Heart left ventricle (tissue), 16 donors: Measurements from ENCODE around the gene SHLD1. TPM values are rescaled to one million over a fixed set of nuclear protein-coding genes. Genes with fewer than 3 reads are reported as not detected.

Source experiments
- ATAC-seq, 4 donors: fragments of 200-7000 bp; cut with Tn5 transposase; one replicate each; pipeline ENCODE4 v1.9.1; 2020 to 2022; ENCODE audit warnings: moderate library complexity in 4 of 4, mild to moderate bottlenecking in 3 of 4, moderate number of reproducible peaks in 1 of 4
- DNase-seq, 5 donors: peaks; one replicate each; pipeline ENCODE4 v3.0.0-alpha.2; 2020
- H3K27ac ChIP-seq, 12 donors: fragments of 200-600 bp; sonication (generic) in 4 of 12; one replicate each; pipeline versions ENCODE4 v1.5.0 to v1.8.0; 2016 to 2022; ENCODE audit warnings: mild to moderate bottlenecking in 2 of 12
- H3K27me3 ChIP-seq, 9 donors: fragments of 200-600 bp; sonication (generic) in 2 of 9; one replicate each; pipeline versions ENCODE4 v1.5.1 to v1.8.0; 2016 to 2022; ENCODE audit warnings: mild to moderate bottlenecking in 3 of 9
- H3K36me3 ChIP-seq, 9 donors: fragments of 200-600 bp; sonication (generic) in 2 of 9; one replicate each; pipeline versions ENCODE4 v1.5.0 to v1.8.0; 2018 to 2022; ENCODE audit warnings: mild to moderate bottlenecking in 2 of 9
- H3K4me1 ChIP-seq, 12 donors: fragments of 200-600 bp; sonication (generic) in 4 of 12; one replicate each; pipeline versions ENCODE4 v1.5.0 to v1.8.0; 2016 to 2022; ENCODE audit warnings: mild to moderate bottlenecking in 3 of 12
- H3K4me3 ChIP-seq, 12 donors: fragments of 200-600 bp; sonication (generic) in 4 of 12; one replicate each; pipeline versions ENCODE4 v1.5.0 to v1.8.0; 2017 to 2022; ENCODE audit warnings: mild to moderate bottlenecking in 9 of 12, moderate library complexity in 4 of 12
- H3K9me3 ChIP-seq, 12 donors: fragments of 200-600 bp; sonication (generic) in 4 of 12; one replicate each; pipeline versions ENCODE4 v1.5.0 to v1.8.0; 2016 to 2022; ENCODE audit warnings: mild to moderate bottlenecking in 1 of 12
- POLR2A ChIP-seq, 2 donors: fragments of 450-650 bp; IDR thresholded peaks; one replicate each; pipeline ENCODE4 v1.6.1; 2017; ENCODE audit warnings: antibody characterized with exemption in 2 of 2, mild to moderate bottlenecking in 2 of 2, moderate library complexity in 2 of 2
- WGBS, 4 donors: extraction: QIAGEN DNeasy Blood & Tissue Kit in 2 of 4; methylation state at CpG; one replicate each; pipeline versions ENCODE4 v1.1.5 to v1.1.7; 2013 to 2018; 5-methylcytosine and 5-hydroxymethylcytosine counted together
- intact Hi-C, 10 donors: fragments of 100-400 bp; cut with DNase I; formaldehyde crosslinking; loops; one replicate each; pipeline versions ENCODE4 v1.11.1 to v1.14.2; 2022
- polyA plus RNA-seq, 2 donors: library from polyadenylated mRNA; stranded (reverse); fragments of 200-250 nt; gene quantifications; one replicate each; pipeline ENCODE4 v1.2.3, GENCODE V29; 2013
- total RNA-seq, 9 donors: library from RNA; depleted of rRNA in 2 of 9; stranded (reverse); fragments of >200 nt in 2 of 9; fragmentation: NEBNext Ultra II Directional in 3 of 9; extraction: Animal tissue kit (Norgen Biotek cat#: 25700) in 3 of 9; gene quantifications; one replicate each; pipeline versions ENCODE4 v1.1.0 to v1.2.4, GENCODE V29; 2016 to 2023
- TF ChIP-seq, protein P1 (sequence below), 12 donors: fragments of 200-600 bp; sonication (generic) in 4 of 12; IDR thresholded peaks; one replicate each; pipeline versions ENCODE4 v1.5.0 to v1.8.0; 2018 to 2022; ENCODE audit warnings: antibody characterized with exemption in 12 of 12, mild to moderate bottlenecking in 5 of 12
- donor health status: ischemic (EF 13 %, LVEDD 7.1; RV severe dilation, severe dysfunction).
- donor health status: healthy with polysubstance abuse.
- donor health status: DM: no; HTN: yes; CAD: no.
- donor health status: DM: no; HTN: no; CAD: no.
- donor health status: ischemic (EF 25% LVEDD 6.9; RV normal size, moderate dysfunction).
- donor health status: ischemic (EF 25% LVEDD 5.7; RV mildly dilated, moderate dysfunction).
- donor health status: healthy.
- donor health status: DM: yes; HTN: yes; CAD: no.
- donor health status: ischemic (EF 35%, LVEDD 5.7; RV mildly dilated, moderate dysfunction).
- donor health status: nonischemic (EF 11% LVEDD 7.7; RV severe dilation, severe dysfunction).
- donor health status: DM: yes; HTN: yes; CAD: no.
- donor health status: PGD.
- donor health status: ischemic (EF 29% LVEDD 5.4; RV normal size, mild dysfunction).
- donor health status: nonischemic (EF 23%, LVEDD 6.1; RV moderate dilation, normal function).

Gene SHLD1
- total and polyA plus RNA-seq, 11 donors = 0.94 to 7.1 (median 5.6) TPM

DNA sequence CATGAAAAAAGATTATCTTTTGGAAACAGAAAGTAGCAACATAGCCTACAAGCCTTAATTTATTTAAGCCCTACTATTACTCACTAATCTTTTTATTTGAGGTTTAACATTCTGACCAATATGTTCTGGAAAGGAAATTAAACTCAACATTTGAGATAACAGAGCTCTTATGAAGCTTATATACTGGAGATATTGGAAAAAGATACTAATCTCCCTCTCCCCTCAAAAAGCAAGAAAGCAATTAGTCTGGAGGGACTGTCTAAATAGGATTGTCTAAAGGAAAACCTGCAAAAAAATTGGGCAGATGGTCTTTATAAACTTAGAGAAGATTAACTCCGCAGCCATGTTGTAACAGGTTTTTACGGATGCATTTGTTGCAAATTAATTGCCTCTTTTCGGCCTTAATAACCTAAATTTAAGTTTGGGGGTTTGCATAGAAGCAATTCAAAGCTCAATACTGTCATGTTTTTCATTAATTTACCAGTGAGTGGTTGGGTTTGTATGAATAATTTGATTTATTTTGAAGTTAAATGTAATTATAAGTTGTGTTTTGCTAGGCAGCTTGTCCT lies 79.1 kb downstream of the SHLD1 start:
- no peaks in the 10 kb centered on the region for H3K27me3 ChIP-seq
- no peak overlapping the region for H3K27ac ChIP-seq

DNA sequence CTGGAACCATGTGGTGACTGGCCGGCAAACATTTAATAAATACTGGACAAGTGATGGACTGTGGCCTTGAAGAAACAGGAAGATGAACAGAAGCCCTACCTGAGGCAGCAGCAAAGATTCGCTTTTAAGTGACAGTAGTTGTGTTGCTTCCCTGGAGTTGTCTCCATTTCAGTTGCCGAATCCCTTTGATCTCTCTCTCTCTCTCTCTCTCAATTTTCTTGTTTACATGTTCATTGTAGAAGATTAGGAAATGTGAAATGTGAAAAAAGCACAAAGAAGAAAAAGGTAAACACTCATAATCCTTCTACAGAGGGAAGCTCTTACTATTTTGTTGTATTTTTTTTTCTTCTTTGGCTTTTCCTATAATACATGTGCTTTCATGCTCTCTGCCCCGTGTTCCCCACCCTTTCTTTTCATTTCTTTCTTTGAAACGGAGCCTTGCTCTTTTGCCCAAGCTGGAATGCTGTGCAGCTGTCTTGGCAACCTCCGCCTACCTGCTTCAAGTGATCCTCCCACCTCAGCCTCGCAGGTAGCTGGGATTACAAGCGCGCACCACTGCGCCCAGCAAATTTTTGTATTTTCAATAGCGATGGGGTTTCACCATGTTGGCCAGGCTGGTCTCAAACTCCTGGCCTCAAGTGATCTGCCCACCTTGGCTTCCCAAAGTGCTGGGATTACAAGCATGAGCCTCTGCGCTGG lies 81.5 kb downstream of the SHLD1 start:
- Histone ChIP-seq H3K27me3 (no peaks in the 10 kb centered on the region), H3K4me1 (peaks cover 0 to 55% (median 23%) of the 10 kb centered on the region in 12 donors), H3K36me3 (no peaks in the 10 kb centered on the region), H3K4me3 (no peak overlapping the region), H3K27ac (peak overlapping the region in 3 of 12 donors; percentile 65 to 74 (median 65)), H3K9me3 (no peaks in the 10 kb centered on the region)
- no peak for TF ChIP-seq POLR2A (IDR thresholded peaks at IDR 0.05)
- TF ChIP-seq, protein P1, sequence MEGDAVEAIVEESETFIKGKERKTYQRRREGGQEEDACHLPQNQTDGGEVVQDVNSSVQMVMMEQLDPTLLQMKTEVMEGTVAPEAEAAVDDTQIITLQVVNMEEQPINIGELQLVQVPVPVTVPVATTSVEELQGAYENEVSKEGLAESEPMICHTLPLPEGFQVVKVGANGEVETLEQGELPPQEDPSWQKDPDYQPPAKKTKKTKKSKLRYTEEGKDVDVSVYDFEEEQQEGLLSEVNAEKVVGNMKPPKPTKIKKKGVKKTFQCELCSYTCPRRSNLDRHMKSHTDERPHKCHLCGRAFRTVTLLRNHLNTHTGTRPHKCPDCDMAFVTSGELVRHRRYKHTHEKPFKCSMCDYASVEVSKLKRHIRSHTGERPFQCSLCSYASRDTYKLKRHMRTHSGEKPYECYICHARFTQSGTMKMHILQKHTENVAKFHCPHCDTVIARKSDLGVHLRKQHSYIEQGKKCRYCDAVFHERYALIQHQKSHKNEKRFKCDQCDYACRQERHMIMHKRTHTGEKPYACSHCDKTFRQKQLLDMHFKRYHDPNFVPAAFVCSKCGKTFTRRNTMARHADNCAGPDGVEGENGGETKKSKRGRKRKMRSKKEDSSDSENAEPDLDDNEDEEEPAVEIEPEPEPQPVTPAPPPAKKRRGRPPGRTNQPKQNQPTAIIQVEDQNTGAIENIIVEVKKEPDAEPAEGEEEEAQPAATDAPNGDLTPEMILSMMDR (IDR thresholded peaks at IDR 0.05) = no peak
- 91 to 96% (median 96%) methylated on average over 12 of the region's 12 CpGs for WGBS, 4 donors
- intact Hi-C loops = loop anchor here in 2 of 10 donors (5.0 to 10.0 kb wide), 2 partner anchors 53 to 56 kb away; no protein-coding TSS in a partner anchor
- no peak for DNase-seq
- ATAC-seq = no peak

More for the DNA sequence above, 79.1 kb downstream of the SHLD1 start:
- ATAC-seq (no peak), DNase-seq (no peak)
- Histone ChIP-seq H3K4me1 (peaks cover 0 to 43% (median 8%) of the 10 kb centered on the region in 12 donors), H3K4me3 (no peak overlapping the region), H3K9me3 (no peaks in the 10 kb centered on the region), H3K36me3 (no peaks in the 10 kb centered on the region)
- intact Hi-C loops = loop anchor here in 2 of 10 donors (5.0 to 10.0 kb wide), 2 partner anchors 103 to 245 kb away; no protein-coding TSS in a partner anchor
- WGBS, 4 donors = 65 to 81% (median 73%) methylated on average over 3 of the region's 3 CpGs
- no peak for TF ChIP-seq POLR2A (IDR thresholded peaks at IDR 0.05)
- TF ChIP-seq, protein P1 (IDR thresholded peaks at IDR 0.05) = no peak

DNA sequence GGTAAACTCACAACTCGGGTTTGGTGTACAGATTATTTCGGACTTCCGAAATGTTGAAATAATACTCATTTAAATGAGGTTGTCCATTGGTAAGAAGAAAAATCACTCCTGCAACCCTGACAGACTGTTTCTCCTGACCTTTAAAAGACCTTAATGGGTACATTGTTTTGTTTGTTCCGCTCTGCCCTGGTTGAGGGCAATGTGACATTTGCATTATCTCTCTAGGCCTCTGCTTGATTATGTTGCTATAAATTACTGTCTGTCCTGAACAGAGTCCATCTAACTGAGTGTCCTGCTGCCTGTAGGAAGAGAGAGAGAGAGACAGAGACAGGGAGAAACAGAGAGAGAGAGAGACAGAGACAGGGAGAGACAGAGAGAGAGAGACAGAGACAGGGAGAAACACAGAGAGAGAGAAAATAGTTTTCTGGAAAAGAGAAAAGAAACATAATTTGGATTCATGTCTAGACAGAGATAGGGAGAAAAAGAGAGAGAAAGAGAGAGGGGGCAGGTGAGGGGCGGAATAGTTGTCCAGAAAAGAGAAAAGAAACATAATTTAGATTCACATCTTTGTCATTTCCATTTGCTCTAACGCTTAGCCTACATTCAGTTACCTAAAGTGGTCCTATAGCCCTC lies 83.2 kb downstream of the SHLD1 start:
- no peak for TF ChIP-seq POLR2A (IDR thresholded peaks at IDR 0.05)
- TF ChIP-seq, protein P1 (IDR thresholded peaks at IDR 0.05) = no peak
- intact Hi-C loops = loop anchor here in 2 of 10 donors (5.0 to 10.0 kb wide), 2 partner anchors 51 to 54 kb away; no protein-coding TSS in a partner anchor
- peaks cover 0 to 44% (median 24%) of the 10 kb centered on the region in 12 donors for H3K4me1 ChIP-seq

More for the DNA sequence above, 83.2 kb downstream of the SHLD1 start:
- ATAC-seq = peak; percentile 92 to 97 (median 94)
- 69 to 76% (median 72%) methylated on average over 6 of the region's 6 CpGs for WGBS, 4 donors
- Histone ChIP-seq H3K4me3 (no peak overlapping the region), H3K9me3 (no peaks in the 10 kb centered on the region), H3K27ac (peak overlapping the region; percentile 55 to 88 (median 72)), H3K27me3 (no peaks in the 10 kb centered on the region), H3K36me3 (no peaks in the 10 kb centered on the region)
- DNase-seq = peak in 2 of 5 donors; percentile 15 to 37
